H9 (cell line): ENCODE results near the gene LNX2. TPM values are rescaled to one million over a fixed set of nuclear protein-coding genes. Genes with fewer than 3 reads are reported as not detected.

Experiments used
- DNase-seq: peaks from one replicate; pipeline ENCODE4 v3.0.0-alpha.2; 2017
- H2AFZ ChIP-seq: one replicate; pipeline ENCODE4 v1.6.1; 2013; ENCODE audit warnings: mild to moderate bottlenecking, low read length, control low read depth, moderate library complexity
- H2AK5ac ChIP-seq: 2 replicates; pipeline ENCODE4 v1.6.1; 2013; ENCODE audit warnings: low read length, control low read depth, mixed read lengths; ENCODE audit not compliant: insufficient read length
- H2BK120ac ChIP-seq: one replicate; pipeline ENCODE4 v1.6.1; 2013; ENCODE audit warnings: low read depth, mild to moderate bottlenecking, low read length, control low read depth, inconsistent platforms; ENCODE audit not compliant: poor library complexity, severe bottlenecking
- H2BK12ac ChIP-seq: 2 replicates; pipeline ENCODE4 v1.6.1; 2013; ENCODE audit warnings: low read length, control low read depth, mixed read lengths, low read depth; ENCODE audit not compliant: insufficient read length
- H2BK15ac ChIP-seq: 2 replicates; pipeline ENCODE4 v1.6.1; 2013; ENCODE audit warnings: low read depth, low read length, control low read depth
- H2BK20ac ChIP-seq: one replicate; pipeline ENCODE4 v1.6.1; 2013; ENCODE audit warnings: low read depth, mild to moderate bottlenecking, low read length, control low read depth, inconsistent platforms; ENCODE audit not compliant: poor library complexity, severe bottlenecking
- H2BK5ac ChIP-seq: 2 replicates; pipeline ENCODE4 v1.6.1; 2013; ENCODE audit warnings: low read length, control low read depth, mixed read lengths; ENCODE audit not compliant: insufficient read length
- H3K14ac ChIP-seq: 2 replicates; pipeline ENCODE4 v1.6.1; 2013; ENCODE audit warnings: low read length, control low read depth; ENCODE audit not compliant: insufficient read depth
- H3K18ac ChIP-seq: 2 replicates; pipeline ENCODE4 v1.6.1; 2013; ENCODE audit warnings: low read depth, mild to moderate bottlenecking, mixed read lengths, low read length, control low read depth; ENCODE audit not compliant: insufficient read length
- H3K23ac ChIP-seq: 2 replicates; pipeline ENCODE4 v1.6.1; 2013; ENCODE audit warnings: low read length, control low read depth, mixed read lengths, low read depth; ENCODE audit not compliant: insufficient read length
- H3K23me2 ChIP-seq: 2 replicates; pipeline ENCODE4 v1.6.1; 2013; ENCODE audit warnings: low read depth, mild to moderate bottlenecking, mixed read lengths, low read length, control low read depth; ENCODE audit not compliant: insufficient read length, poor library complexity, severe bottlenecking
- H3K27ac ChIP-seq: 2 replicates; pipeline ENCODE4 v1.5.1; 2013; ENCODE audit warnings: low read length, control low read depth, mixed read lengths, low read depth; ENCODE audit not compliant: insufficient read length
- H3K27me3 ChIP-seq: 2 replicates; pipeline ENCODE4 v1.6.1; 2013; ENCODE audit warnings: low read length, control low read depth, inconsistent platforms; ENCODE audit not compliant: insufficient read depth
- H3K4ac ChIP-seq: 2 replicates; pipeline ENCODE4 v1.6.1; 2013; ENCODE audit warnings: low read depth, mild to moderate bottlenecking, control low read depth, inconsistent platforms, low read length, moderate library complexity
- H3K4me1 ChIP-seq: 2 replicates; pipeline ENCODE4 v1.6.1; 2013; ENCODE audit warnings: low read length, control low read depth, inconsistent platforms; ENCODE audit not compliant: insufficient read depth
- H3K4me2 ChIP-seq: 2 replicates; pipeline ENCODE4 v1.6.1; 2013; ENCODE audit warnings: low read length, control low read depth, mixed read lengths; ENCODE audit not compliant: insufficient read length, insufficient read depth
- H3K56ac ChIP-seq: 2 replicates; pipeline ENCODE4 v1.6.1; 2013; ENCODE audit warnings: low read depth, mild to moderate bottlenecking, mixed read lengths, low read length, control low read depth; ENCODE audit not compliant: insufficient read length
- H3K79me1 ChIP-seq: 2 replicates; pipeline ENCODE4 v1.6.1; 2013; ENCODE audit warnings: low read depth, mild to moderate bottlenecking, moderate library complexity, low read length, control low read depth, inconsistent platforms; ENCODE audit not compliant: insufficient read depth, poor library complexity, severe bottlenecking
- H3K79me2 ChIP-seq: 2 replicates; pipeline ENCODE4 v1.6.1; 2013; ENCODE audit warnings: low read length, control low read depth, inconsistent platforms; ENCODE audit not compliant: insufficient read depth
- H3K9ac ChIP-seq: 2 replicates; pipeline ENCODE4 v1.6.1; 2013; ENCODE audit warnings: low read length, control low read depth, mixed read lengths; ENCODE audit not compliant: insufficient read length; ENCODE audit errors: extremely low read depth
- H3K9me3 ChIP-seq: one replicate; pipeline ENCODE4 v1.6.1; 2013; ENCODE audit warnings: low read depth, low read length, inconsistent platforms; ENCODE audit not compliant: control insufficient read depth
- H3T11ph ChIP-seq: one replicate; pipeline ENCODE4 v1.6.1; 2013; ENCODE audit warnings: mild to moderate bottlenecking, low read length, control low read depth, inconsistent platforms
- H4K20me1 ChIP-seq: one replicate; pipeline ENCODE4 v1.6.1; 2013; ENCODE audit not compliant: control insufficient read depth, insufficient read length, insufficient read depth
- H4K5ac ChIP-seq: 2 replicates; pipeline ENCODE4 v1.6.1; 2013; ENCODE audit warnings: low read depth, mild to moderate bottlenecking, mixed read lengths, low read length, control low read depth; ENCODE audit not compliant: insufficient read length
- H4K8ac ChIP-seq: replicated peaks from 2 replicates; pipeline ENCODE4 v1.6.1; 2013; ENCODE audit warnings: low read length, control low read depth, mixed read lengths, low read depth; ENCODE audit not compliant: insufficient read length
- H4K91ac ChIP-seq: 2 replicates; pipeline ENCODE4 v1.6.1; 2013; ENCODE audit warnings: low read depth, mild to moderate bottlenecking, moderate library complexity, mixed read lengths, low read length, control low read depth; ENCODE audit not compliant: insufficient read length
- H3K27ac Mint-ChIP-seq, 3 experiments: 2 replicates in 2 of 3; 3 replicates in 1 of 3; pipeline ENCODE4 v1.8.0; 2020 to 2021; ENCODE audit warnings: mixed read lengths in 3 of 3, mild to moderate bottlenecking in 1 of 3, moderate library complexity in 1 of 3
- H3K27me3 Mint-ChIP-seq: 2 replicates; pipeline ENCODE4 v1.8.0; 2021; ENCODE audit warnings: low read depth, mild to moderate bottlenecking, moderate library complexity, mixed read lengths
- H3K36me3 Mint-ChIP-seq, 3 experiments: 2 replicates in 2 of 3; 3 replicates in 1 of 3; pipeline ENCODE4 v1.8.0; 2020 to 2021; ENCODE audit warnings: low read depth in 3 of 3, mixed read lengths in 3 of 3; ENCODE audit not compliant: insufficient read depth in 1 of 3
- H3K4me1 Mint-ChIP-seq, 2 experiments: 2 replicates each; pipeline ENCODE4 v1.8.0; 2020; ENCODE audit warnings: mixed read lengths in 2 of 2
- H3K4me3 Mint-ChIP-seq, 2 experiments: 2 replicates in 1 of 2; 3 replicates in 1 of 2; pipeline ENCODE4 v1.8.0; 2020 to 2021; ENCODE audit warnings: mild to moderate bottlenecking in 2 of 2, mixed read lengths in 2 of 2, moderate library complexity in 1 of 2
- H3K9me3 Mint-ChIP-seq, 2 experiments: 2 replicates in 1 of 2; 3 replicates in 1 of 2; pipeline ENCODE4 v1.8.0; 2020; ENCODE audit warnings: mild to moderate bottlenecking in 2 of 2, mixed read lengths in 2 of 2, moderate library complexity in 1 of 2
- WGBS: extraction: QIAGEN DNeasy Blood & Tissue Kit; methylation state at CpG from one replicate; pipeline ENCODE4 v1.1.7; 2013; ENCODE audit warnings: missing lambda C conversion rate, low lambda C conversion rate, mixed read lengths; ENCODE audit not compliant: insufficient read length; ENCODE audit errors: extremely low coverage; 5-methylcytosine and 5-hydroxymethylcytosine counted together
- total RNA-seq: library from RNA; stranded (reverse); gene quantifications from 2 replicates; pipeline ENCODE4 v1.2.1, GENCODE V29; 2021
- TF ChIP-seq, protein P1 (sequence below): fragments of 200-600 bp; sonication (generic); conservative IDR thresholded peaks from 3 replicates; pipeline ENCODE4 v1.8.0; 2021; ENCODE audit warnings: antibody characterized with exemption, mild to moderate bottlenecking

LNX2 gene
- total RNA-seq, 1 experiment from 2014 or later, result 12.4 TPM

- Histone ChIP-seq H2BK12ac (no peak overlapping the region), H3K27me3 (no peaks in the 10 kb centered on the region), H3K14ac (no peak overlapping the region), H3K18ac (no peak overlapping the region), H3K23me2 (no peaks in the 10 kb centered on the region), H3K4me2 (no peak overlapping the region), H3T11ph (no peak overlapping the region), H2BK15ac (no peak overlapping the region), H3K56ac (no peak overlapping the region), H3K27ac (no peak overlapping the region), H2AFZ (no peak overlapping the region), H3K23ac (no peak overlapping the region), H2AK5ac (no peak overlapping the region), H2BK120ac (no peak overlapping the region), H4K5ac (no peak overlapping the region), H3K79me1 (no peaks in the 10 kb centered on the region), H3K9me3 (no peaks in the 10 kb centered on the region), H3K79me2 (no peaks in the 10 kb centered on the region), H3K9ac (no peak overlapping the region), H3K4me1 (no peaks in the 10 kb centered on the region), H2BK5ac (no peak overlapping the region), H4K8ac (no peak overlapping the region), H2BK20ac (no peak overlapping the region), H3K4ac (no peak overlapping the region), H4K91ac (no peak overlapping the region), H4K20me1 (no peaks in the 10 kb centered on the region)
- H3K36me3 Mint-ChIP-seq, result no peaks in the 10 kb centered on the region
- no peaks in the 10 kb centered on the region for H3K9me3 Mint-ChIP-seq
- H3K27ac Mint-ChIP-seq, result no peak overlapping the region
- no peak for DNase-seq
- no CpG with 5 or more reads among the region's 12 CpGs for WGBS
- H3K4me3 Mint-ChIP-seq, result no peak overlapping the region
- H3K4me1 Mint-ChIP-seq, result peaks cover 0 to 3% of the 10 kb centered on the region in 2 experiments; a peak in 2 of 4 replicates
- TF ChIP-seq, protein P1, sequence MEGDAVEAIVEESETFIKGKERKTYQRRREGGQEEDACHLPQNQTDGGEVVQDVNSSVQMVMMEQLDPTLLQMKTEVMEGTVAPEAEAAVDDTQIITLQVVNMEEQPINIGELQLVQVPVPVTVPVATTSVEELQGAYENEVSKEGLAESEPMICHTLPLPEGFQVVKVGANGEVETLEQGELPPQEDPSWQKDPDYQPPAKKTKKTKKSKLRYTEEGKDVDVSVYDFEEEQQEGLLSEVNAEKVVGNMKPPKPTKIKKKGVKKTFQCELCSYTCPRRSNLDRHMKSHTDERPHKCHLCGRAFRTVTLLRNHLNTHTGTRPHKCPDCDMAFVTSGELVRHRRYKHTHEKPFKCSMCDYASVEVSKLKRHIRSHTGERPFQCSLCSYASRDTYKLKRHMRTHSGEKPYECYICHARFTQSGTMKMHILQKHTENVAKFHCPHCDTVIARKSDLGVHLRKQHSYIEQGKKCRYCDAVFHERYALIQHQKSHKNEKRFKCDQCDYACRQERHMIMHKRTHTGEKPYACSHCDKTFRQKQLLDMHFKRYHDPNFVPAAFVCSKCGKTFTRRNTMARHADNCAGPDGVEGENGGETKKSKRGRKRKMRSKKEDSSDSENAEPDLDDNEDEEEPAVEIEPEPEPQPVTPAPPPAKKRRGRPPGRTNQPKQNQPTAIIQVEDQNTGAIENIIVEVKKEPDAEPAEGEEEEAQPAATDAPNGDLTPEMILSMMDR, result no peak
- H3K27me3 Mint-ChIP-seq, result peaks cover 8% of the 10 kb centered on the region
These were observed 116.0 kb downstream of the LNX2 start for GRCh38 chr13:27504128-27504867.
